DND-41 (cell line): ENCODE results near the gene LRRC14B.
"Not testable (repeated sequence)": the region's sequence is repeated elsewhere in the genome, so short reads cannot be mapped to it uniquely, and the experiment has no call there.

Experiments
- ATAC-seq: fragments of 200-7000 bp; cut with Tn5 transposase; 3 replicates; pipeline ENCODE4 v1.9.1; 2021; ENCODE audit warnings: low read depth; ENCODE audit not compliant: insufficient read depth
- DNase-seq: peaks from one replicate; pipeline ENCODE4 v3.0.0-alpha.2; 2020
- H2AFZ ChIP-seq: 2 replicates; pipeline ENCODE4 v1.6.0; 2012; ENCODE audit warnings: low read depth, low read length
- H3K27ac ChIP-seq: 2 replicates; pipeline ENCODE4 v1.5.1; 2012; ENCODE audit warnings: low read length, inconsistent platforms
- H3K27me3 ChIP-seq: fragments of 200-600 bp; sonication (generic); 2 replicates; pipeline ENCODE4 v1.6.0; 2012; ENCODE audit warnings: low read length, mild to moderate bottlenecking, inconsistent platforms; ENCODE audit not compliant: insufficient read depth, poor library complexity
- H3K36me3 ChIP-seq: 2 replicates; pipeline ENCODE4 v1.5.1; 2012; ENCODE audit warnings: low read length, inconsistent platforms; ENCODE audit not compliant: insufficient read depth
- H3K4me1 ChIP-seq: 2 replicates; pipeline ENCODE4 v1.5.1; 2012; ENCODE audit warnings: mild to moderate bottlenecking, low read length; ENCODE audit not compliant: insufficient read depth
- H3K4me2 ChIP-seq: 2 replicates; pipeline ENCODE4 v1.6.0; 2012; ENCODE audit warnings: mild to moderate bottlenecking, moderate library complexity, low read length, inconsistent platforms; ENCODE audit not compliant: insufficient read depth
- H3K4me3 ChIP-seq, 2 experiments: fragments of 200-600 bp in 1 of 2; shearing (Covaris generic) in 1 of 2; 2 replicates each; pipeline ENCODE4 v1.5.1; 2012 to 2016; ENCODE audit warnings: inconsistent platforms in 2 of 2, low read length in 2 of 2, mild to moderate bottlenecking in 2 of 2, low read depth in 1 of 2, moderate library complexity in 1 of 2
- H3K79me2 ChIP-seq: 2 replicates; pipeline ENCODE4 v1.6.0; 2012; ENCODE audit warnings: low read length, inconsistent platforms; ENCODE audit not compliant: insufficient read depth
- H3K9ac ChIP-seq: 2 replicates; pipeline ENCODE4 v1.6.0; 2012; ENCODE audit warnings: low read depth, mild to moderate bottlenecking, inconsistent platforms, low read length, moderate library complexity
- H3K9me3 ChIP-seq: 2 replicates; pipeline ENCODE4 v1.5.1; 2012; ENCODE audit warnings: low read length, moderate library complexity, mild to moderate bottlenecking, inconsistent platforms; ENCODE audit not compliant: insufficient read depth, severe bottlenecking
- H4K20me1 ChIP-seq: 2 replicates; pipeline ENCODE4 v1.6.0; 2012; ENCODE audit warnings: low read length; ENCODE audit not compliant: insufficient read depth
- CTCF ChIP-seq: IDR thresholded peaks from 2 replicates; pipeline ENCODE4 v1.5.1; 2012; ENCODE audit warnings: borderline replicate concordance, low read length, moderate library complexity, mild to moderate bottlenecking; ENCODE audit not compliant: poor library complexity, severe bottlenecking; ENCODE audit errors: extremely low read depth
- EZH2 ChIP-seq: IDR thresholded peaks from 3 replicates; pipeline ENCODE4 v1.6.1; 2012; ENCODE audit warnings: borderline replicate concordance, low read depth, mild to moderate bottlenecking, moderate library complexity, low read length, inconsistent platforms; ENCODE audit not compliant: severe bottlenecking

LRRC14B gene

GRCh38 chr5:164244-164643, 27.1 kb upstream of the LRRC14B start:
- H3K4me1 ChIP-seq: no peaks in the 10 kb centered on the region
- DNase-seq: no peak
- H3K27ac ChIP-seq: no peak overlapping the region
- no peaks in the 10 kb centered on the region for H3K9me3 ChIP-seq
- no peaks in the 10 kb centered on the region for H3K36me3 ChIP-seq
- H3K9ac ChIP-seq: no peak overlapping the region
- no peak for ATAC-seq
- no peak overlapping the region for H3K4me2 ChIP-seq
- no peak overlapping the region for H2AFZ ChIP-seq
- H3K4me3 ChIP-seq: no peak overlapping the region
- H3K79me2 ChIP-seq: no peaks in the 10 kb centered on the region
- TF ChIP-seq CTCF (no peak), EZH2 (no peak)
- H4K20me1 ChIP-seq: no peaks in the 10 kb centered on the region
- no peaks in the 10 kb centered on the region for H3K27me3 ChIP-seq

- H3K79me2 ChIP-seq, H3K27me3 ChIP-seq, H3K9ac ChIP-seq, H4K20me1 ChIP-seq, H3K9me3 ChIP-seq, DNase-seq, H3K4me2 ChIP-seq, H2AFZ ChIP-seq, ATAC-seq, H3K4me3 ChIP-seq, H3K4me1 ChIP-seq, H3K36me3 ChIP-seq, H3K27ac ChIP-seq: not testable (repeated sequence)
Measured at GRCh38 chr5:164783-165182, 26.5 kb upstream of the LRRC14B start.

GRCh38 chr5:166441-167372, 24.6 kb upstream of the LRRC14B start:
- no peak overlapping the region for H3K4me3 ChIP-seq
- no peaks in the 10 kb centered on the region for H3K9me3 ChIP-seq
- H2AFZ ChIP-seq: no peak overlapping the region
- H3K36me3 ChIP-seq: no peaks in the 10 kb centered on the region
- H4K20me1 ChIP-seq: no peaks in the 10 kb centered on the region
- no peaks in the 10 kb centered on the region for H3K4me1 ChIP-seq
- no peak overlapping the region for H3K4me2 ChIP-seq
- no peaks in the 10 kb centered on the region for H3K79me2 ChIP-seq
- no peaks in the 10 kb centered on the region for H3K27me3 ChIP-seq
- no peak for DNase-seq
- TF ChIP-seq EZH2 (no peak), CTCF (no peak)
- no peak overlapping the region for H3K9ac ChIP-seq
- no peak overlapping the region for H3K27ac ChIP-seq
- ATAC-seq: no peak

- Histone ChIP-seq H3K36me3 (no peaks in the 10 kb centered on the region), H3K27me3 (no peaks in the 10 kb centered on the region), H3K27ac (no peak overlapping the region), H3K79me2 (no peaks in the 10 kb centered on the region), H3K9ac (no peak overlapping the region), H3K4me2 (no peak overlapping the region), H4K20me1 (no peaks in the 10 kb centered on the region), H3K4me1 (no peaks in the 10 kb centered on the region), H2AFZ (no peak overlapping the region), H3K9me3 (no peaks in the 10 kb centered on the region), H3K4me3 (no peak overlapping the region)
- ATAC-seq (no peak), DNase-seq (no peak)
- TF ChIP-seq CTCF (no peak), EZH2 (no peak)
Measured at GRCh38 chr5:167511-167910, 23.8 kb upstream of the LRRC14B start.
